GM12875 (cell line): ENCODE data around the gene UCK2.

Experiments
- H3K4me3 ChIP-seq: one replicate; pipeline ENCODE4 v1.5.1; 2011; ENCODE audit warnings: low read depth, low read length, control low read depth
- CTCF ChIP-seq: IDR thresholded peaks from 2 replicates; pipeline ENCODE4 v1.5.1; 2011; ENCODE audit warnings: low read depth, mild to moderate bottlenecking, control low read depth, inconsistent platforms, low read length, moderate library complexity, borderline replicate concordance; ENCODE audit not compliant: insufficient read depth

Gene UCK2

GRCh38 chr1:165873481-165873880 is 46.1 kb downstream of the UCK2 start:
- TF ChIP-seq CTCF, result no peak

GRCh38 chr1:165874643-165875042 is 47.2 kb downstream of the UCK2 start:
- H3K4me3 ChIP-seq, result no peak overlapping the region
- TF ChIP-seq CTCF, result no peak

More at GRCh38 chr1:165873481-165873880, 46.1 kb downstream of the UCK2 start:
- H3K4me3 ChIP-seq, result no peak overlapping the region

- no peak for TF ChIP-seq CTCF
- H3K4me3 ChIP-seq, result no peak overlapping the region
These were observed 47.8 kb downstream of the UCK2 start for GRCh38 chr1:165875171-165875570.

GRCh38 chr1:165875604-165876003 is 48.2 kb downstream of the UCK2 start:
- H3K4me3 ChIP-seq, result no peak overlapping the region
- no peak for TF ChIP-seq CTCF

GRCh38 chr1:165876121-165876520 is 48.7 kb downstream of the UCK2 start:
- no peak for TF ChIP-seq CTCF
- no peak overlapping the region for H3K4me3 ChIP-seq

GRCh38 chr1:165877411-165877810 is 50.0 kb downstream of the UCK2 start:
- no peak for TF ChIP-seq CTCF
- H3K4me3 ChIP-seq, result no peak overlapping the region

- TF ChIP-seq CTCF, result no peak
- no peak overlapping the region for H3K4me3 ChIP-seq
These were observed 50.6 kb downstream of the UCK2 start for GRCh38 chr1:165877940-165878556.
